ENCODE results near the gene GAS7.

Gene GAS7

GRCh38 chr17:9897372-9897968, 300.9 kb downstream of the GAS7 start:
- Histone ChIP-seq H3K27ac (replicated peaks) (no peak overlapping the region), H3K4me3 (replicated peaks; ENCODE audit: insufficient read depth, low read length) (no peak overlapping the region), H3K27me3 (ENCODE audit: insufficient read depth, poor library complexity, severe bottlenecking) (no peaks in the 10 kb centered on the region)
- no peak for TF ChIP-seq CTCF (IDR thresholded peaks at IDR 0.05; ENCODE audit: insufficient read depth, low read length)
- TF ChIP-seq POLR2AphosphoS5 (IDR thresholded peaks at IDR 0.05; ENCODE audit: low read depth), result no peak
- no peak for TF ChIP-seq REST (IDR thresholded peaks at IDR 0.05; ENCODE audit: insufficient replicate concordance, low read depth)
- TF ChIP-seq GABPA (IDR thresholded peaks at IDR 0.05; ENCODE audit: low read depth), result no peak
- no peak for TF ChIP-seq SPI1 (IDR thresholded peaks at IDR 0.05; ENCODE audit: borderline replicate concordance, low read depth)
- DNase-seq (ENCODE audit: low read depth in 1 of 2, low spot score in 1 of 2), result no peak

GRCh38 chr17:9895923-9896322, 302.5 kb downstream of the GAS7 start:
- DNase-seq (ENCODE audit: low read depth in 1 of 2, low spot score in 1 of 2), result no peak
- TF ChIP-seq GABPA (IDR thresholded peaks at IDR 0.05; ENCODE audit: low read depth) (no peak), SPI1 (IDR thresholded peaks at IDR 0.05; ENCODE audit: borderline replicate concordance, low read depth) (no peak), REST (IDR thresholded peaks at IDR 0.05; ENCODE audit: insufficient replicate concordance, low read depth) (no peak), POLR2AphosphoS5 (IDR thresholded peaks at IDR 0.05; ENCODE audit: low read depth) (no peak), CTCF (IDR thresholded peaks at IDR 0.05; ENCODE audit: insufficient read depth, low read length) (no peak)
- no peak overlapping the region for H3K27ac ChIP-seq (replicated peaks)
- no peaks in the 10 kb centered on the region for H3K27me3 ChIP-seq (ENCODE audit: insufficient read depth, poor library complexity, severe bottlenecking)
- H3K4me3 ChIP-seq (replicated peaks; ENCODE audit: insufficient read depth, low read length), result no peak overlapping the region

- H3K27me3 ChIP-seq (ENCODE audit: insufficient read depth, poor library complexity, severe bottlenecking), result no peaks in the 10 kb centered on the region
- no peak for DNase-seq (ENCODE audit: low read depth in 1 of 2, low spot score in 1 of 2)
- no peak overlapping the region for H3K27ac ChIP-seq (replicated peaks)
- TF ChIP-seq POLR2AphosphoS5 (IDR thresholded peaks at IDR 0.05; ENCODE audit: low read depth), result no peak
- no peak for TF ChIP-seq REST (IDR thresholded peaks at IDR 0.05; ENCODE audit: insufficient replicate concordance, low read depth)
- no peak for TF ChIP-seq CTCF (IDR thresholded peaks at IDR 0.05; ENCODE audit: insufficient read depth, low read length)
- TF ChIP-seq SPI1 (IDR thresholded peaks at IDR 0.05; ENCODE audit: borderline replicate concordance, low read depth), result no peak
- no peak for TF ChIP-seq GABPA (IDR thresholded peaks at IDR 0.05; ENCODE audit: low read depth)
- H3K4me3 ChIP-seq (replicated peaks; ENCODE audit: insufficient read depth, low read length), result no peak overlapping the region
These were observed 304.2 kb downstream of the GAS7 start for GRCh38 chr17:9894231-9894630.
